ENCODE measurements around the gene ZCCHC14.

The ZCCHC14 gene

DNA sequence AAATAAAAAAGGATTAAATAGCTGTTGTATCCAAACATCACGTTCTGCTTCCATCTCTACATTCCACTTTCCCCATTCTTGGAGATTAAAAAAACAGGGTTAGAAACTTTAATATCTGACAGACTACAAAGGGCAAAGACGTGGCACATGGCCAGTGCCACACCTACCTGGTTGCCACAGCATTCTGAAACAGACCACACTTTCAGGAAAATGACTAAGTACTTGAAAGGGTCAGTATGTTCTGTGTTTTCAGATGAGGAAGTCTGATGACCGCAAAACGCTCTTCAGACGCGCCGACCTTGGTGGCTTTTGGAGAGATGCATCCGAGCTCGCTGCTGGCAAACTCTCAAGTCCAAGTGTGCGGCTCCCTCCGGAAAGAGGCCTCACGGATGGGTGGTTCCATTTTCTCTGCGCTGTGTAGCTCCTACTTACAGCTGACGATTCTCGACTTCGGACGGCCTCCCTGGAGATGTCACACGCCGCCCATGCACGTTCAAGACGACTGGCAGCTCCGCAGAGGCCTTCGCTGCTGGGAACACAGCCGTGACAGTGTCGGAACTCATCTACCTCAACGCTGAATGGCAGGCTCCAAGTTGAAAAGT lies 85.2 kb downstream of the ZCCHC14 start:
- no peak for TF ChIP-seq CTCF (IDR thresholded peaks at IDR 0.05; ENCODE audit: borderline replicate concordance, control extremely low read depth, extremely low read depth, insufficient read depth, missing control alignments)
- in situ Hi-C loops (cut with MboI; ENCODE audit: low sequenced_read_pairs, unreplicated experiment): no loop called here
- no peak for DNase-seq (ENCODE audit: low spot score)

- peak; percentile 12 for DNase-seq (ENCODE audit: low spot score)
- in situ Hi-C loops (cut with MboI; ENCODE audit: low sequenced_read_pairs, unreplicated experiment): no loop called here
- no peak for TF ChIP-seq CTCF (IDR thresholded peaks at IDR 0.05; ENCODE audit: borderline replicate concordance, control extremely low read depth, extremely low read depth, insufficient read depth, missing control alignments)
These were observed 86.2 kb downstream of the ZCCHC14 start for GRCh38 chr16:87406495-87407088.

- DNase-seq (ENCODE audit: low spot score): peak; percentile 7
- TF ChIP-seq CTCF (IDR thresholded peaks at IDR 0.05; ENCODE audit: borderline replicate concordance, control extremely low read depth, extremely low read depth, insufficient read depth, missing control alignments): no peak
- in situ Hi-C loops (cut with MboI; ENCODE audit: low sequenced_read_pairs, unreplicated experiment): no loop called here
These were observed 87.8 kb downstream of the ZCCHC14 start for GRCh38 chr16:87404764-87405625.

DNA sequence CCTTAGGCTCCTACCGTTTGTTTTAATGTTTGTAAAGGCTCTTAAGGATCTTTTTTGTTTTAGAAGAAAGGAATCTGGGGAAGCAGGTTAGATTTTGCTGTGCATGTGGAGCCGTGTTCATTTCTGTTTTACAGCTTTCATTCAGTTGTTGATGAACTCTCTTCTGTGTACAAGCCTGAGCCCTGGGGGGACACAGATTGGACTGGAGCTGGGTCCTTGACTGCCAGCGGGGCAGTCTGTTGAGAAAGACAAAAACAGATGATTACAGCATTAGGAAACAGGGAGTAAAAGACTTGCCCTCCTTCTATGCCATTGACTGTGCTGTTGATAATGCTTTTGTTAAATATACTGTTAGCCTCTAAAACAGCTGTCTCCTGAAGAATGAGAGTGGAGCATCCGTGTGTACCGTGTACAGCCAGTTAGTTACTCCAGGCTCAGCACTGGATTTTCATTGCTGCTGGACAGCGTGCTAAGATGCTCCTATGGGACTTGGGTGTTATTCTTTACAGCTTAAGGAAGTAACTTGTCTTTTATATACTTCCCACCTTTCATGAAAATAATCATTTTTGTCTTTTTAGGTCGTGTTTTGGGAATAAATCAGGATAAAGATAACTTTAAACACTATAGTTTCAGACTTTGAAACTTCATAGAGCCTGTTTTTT lies 97.5 kb downstream of the ZCCHC14 start:
- no peak for TF ChIP-seq CTCF (IDR thresholded peaks at IDR 0.05; ENCODE audit: borderline replicate concordance, control extremely low read depth, extremely low read depth, insufficient read depth, missing control alignments)
- DNase-seq (ENCODE audit: low spot score): no peak
- in situ Hi-C loops (cut with MboI; ENCODE audit: low sequenced_read_pairs, unreplicated experiment): no loop called here

DNA sequence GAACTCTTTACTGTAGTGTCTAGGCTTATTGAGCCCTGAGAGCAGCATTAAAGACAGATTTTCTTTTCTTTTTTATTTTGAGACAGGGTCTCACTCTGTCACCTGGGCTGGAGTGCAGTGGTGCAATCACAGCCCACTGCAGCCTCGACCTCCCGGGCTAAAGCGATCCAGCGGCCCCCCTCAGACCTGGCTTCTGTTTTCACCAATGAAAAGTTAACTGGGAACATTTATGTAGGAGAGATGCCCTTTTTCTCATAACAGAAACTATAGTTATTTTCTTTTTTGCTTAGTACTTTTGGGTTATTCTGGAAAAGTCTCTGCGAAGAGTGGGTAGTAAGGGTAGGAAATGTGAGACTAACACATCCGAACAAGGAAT lies 99.2 kb downstream of the ZCCHC14 start:
- no peak for DNase-seq (ENCODE audit: low spot score)
- in situ Hi-C loops (cut with MboI; ENCODE audit: low sequenced_read_pairs, unreplicated experiment): no loop called here
- TF ChIP-seq CTCF (IDR thresholded peaks at IDR 0.05; ENCODE audit: borderline replicate concordance, control extremely low read depth, extremely low read depth, insufficient read depth, missing control alignments): no peak

All from GM13976 (cell line).